HepG2 (cell line): ENCODE results near the gene RAC3. TPM values are rescaled to one million over a fixed set of nuclear protein-coding genes. Genes with fewer than 3 reads are reported as not detected.

Experiments
- MAX ChIP-seq: IDR thresholded peaks from 2 replicates; pipeline ENCODE4 v1.6.1; 2012; ENCODE audit warnings: inconsistent platforms
- PHF20 ChIP-seq: sonication (generic); formaldehyde crosslinking; IDR thresholded peaks from 2 replicates; pipeline ENCODE4 v1.5.0; 2020; ENCODE audit warnings: mild to moderate bottlenecking, missing genetic modification reagents
- PRDM15 ChIP-seq: sonication (generic); formaldehyde crosslinking; IDR thresholded peaks from 2 replicates; pipeline ENCODE4 v1.4.0; 2020; ENCODE audit warnings: missing genetic modification reagents
- SP5 ChIP-seq: IDR thresholded peaks from 2 replicates; pipeline ENCODE4 v1.6.1; 2016; ENCODE audit warnings: low read depth, borderline replicate concordance
- TFAP4 ChIP-seq: sonication (generic); IDR thresholded peaks from 2 replicates; pipeline ENCODE4 v1.6.1; 2016; ENCODE audit warnings: low read depth, borderline replicate concordance
- ZBTB43 ChIP-seq: sonication (generic); formaldehyde crosslinking; conservative IDR thresholded peaks from 2 replicates; pipeline ENCODE4 v1.4.0; 2020; ENCODE audit warnings: missing genetic modification reagents
- ZFP91 ChIP-seq: sonication (generic); formaldehyde crosslinking; IDR thresholded peaks from 2 replicates; pipeline ENCODE4 v1.9.0; 2022; ENCODE audit warnings: missing genetic modification reagents, mild to moderate bottlenecking, borderline replicate concordance
- ZNF30 ChIP-seq: sonication (generic); formaldehyde crosslinking; IDR thresholded peaks from 2 replicates; pipeline ENCODE4 v1.5.0; 2020; ENCODE audit warnings: mild to moderate bottlenecking, missing genetic modification reagents
- ZNF354B ChIP-seq: sonication (generic); formaldehyde crosslinking; IDR thresholded peaks from 2 replicates; pipeline ENCODE4 v1.8.0; 2022; ENCODE audit warnings: mild to moderate bottlenecking, missing genetic modification reagents
- ZNF709 ChIP-seq: sonication (generic); formaldehyde crosslinking; IDR thresholded peaks from 2 replicates; pipeline ENCODE4 v1.5.0; 2020; ENCODE audit warnings: mild to moderate bottlenecking, missing genetic modification reagents
- ZNF724P ChIP-seq: sonication (generic); formaldehyde crosslinking; IDR thresholded peaks from 2 replicates; pipeline ENCODE4 v1.8.0; 2022; ENCODE audit warnings: missing genetic modification reagents, borderline replicate concordance
- polyA plus RNA-seq, 8 experiments: library from polyadenylated mRNA; depleted of rRNA in 3 of 8; stranded (reverse) in 7 of 8; unstranded in 1 of 8; fragments of >200 nt; fragmentation: Illumina TruSeq in 4 of 8; extraction: Trizol in 4 of 8; gene quantifications; 2 replicates each; pipeline versions ENCODE4 v1.2.1 to v1.2.3, GENCODE V29; 2011 to 2016; ENCODE audit warnings: low read depth in 4 of 8, missing spikeins in 1 of 8, mixed read lengths in 1 of 8; ENCODE audit not compliant: insufficient read depth in 1 of 8
- total RNA-seq, 5 experiments: library from RNA; depleted of rRNA; stranded (reverse); fragments of >200 nt; fragmentation: Illumina TruSeq; extraction: Trizol; gene quantifications; 2 replicates each; pipeline ENCODE4 v1.2.3, GENCODE V29; 2016; ENCODE audit warnings: low read depth in 1 of 5

RAC3 gene
- total and polyA plus RNA-seq, 2 of the 13 experiments (the other 11 are each of a cell fraction or from before 2014, with no cell fraction given): 10.5 to 21.3 TPM

- TF ChIP-seq PRDM15 (CRISPR knock-in tag): no peak
- no peak for TF ChIP-seq ZNF724P
- TF ChIP-seq ZNF30 (CRISPR knock-in tag): no peak
- 0 out of 2 replicates have a peak, but pooled peaks have one; percentile 7 for TF ChIP-seq ZBTB43 (CRISPR knock-in tag)
- peak; percentile 49; the same call in 1 of the 2 replicates for TF ChIP-seq TFAP4
- TF ChIP-seq SP5 (CRISPR knock-in tag): peak; percentile 47
- no peak for TF ChIP-seq ZNF354B (CRISPR knock-in tag)
- TF ChIP-seq ZFP91 (CRISPR knock-in tag): peak; percentile 99
- 0 out of 2 replicates have a peak, but pooled peaks have one; percentile 25 for TF ChIP-seq ZNF709 (CRISPR knock-in tag)
- TF ChIP-seq MAX: peak; percentile 67
- peak; percentile 76 for TF ChIP-seq PHF20
These were observed 20.5 kb downstream of the RAC3 start, which contains the start of the genes GPS1 and RFNG (continued) for GRCh38 chr17:82051776-82052637.
